Measurements from ENCODE around the gene TBC1D21. TPM values are rescaled to one million over a fixed set of nuclear protein-coding genes. Genes with fewer than 3 reads are reported as not detected.

TBC1D21 gene
- polyA plus RNA-seq, 3 donors: not detected

DNA sequence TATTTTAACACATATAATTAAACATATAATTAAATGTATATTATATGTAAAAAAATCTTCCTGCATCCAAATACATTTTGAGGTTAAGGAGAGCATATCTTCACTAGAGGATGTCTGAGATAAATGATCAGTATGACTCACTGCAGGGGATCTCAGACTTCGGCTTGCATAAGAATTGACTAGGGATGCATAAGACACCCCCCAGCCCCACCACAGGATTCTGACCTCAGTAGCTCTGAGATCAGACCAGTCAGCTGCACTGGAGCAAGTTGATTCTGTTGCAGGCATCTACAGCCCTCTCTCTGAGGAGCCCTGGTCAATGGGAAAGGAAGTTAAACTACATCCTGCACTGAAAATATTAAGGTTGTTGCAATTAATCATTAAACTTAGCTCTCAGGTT lies 29.0 kb upstream of the TBC1D21 start:
- peaks cover 0 to 3% (median 2%) of the 10 kb centered on the region in 7 donors for H3K9me3 Mint-ChIP-seq
- TF ChIP-seq, protein P1, sequence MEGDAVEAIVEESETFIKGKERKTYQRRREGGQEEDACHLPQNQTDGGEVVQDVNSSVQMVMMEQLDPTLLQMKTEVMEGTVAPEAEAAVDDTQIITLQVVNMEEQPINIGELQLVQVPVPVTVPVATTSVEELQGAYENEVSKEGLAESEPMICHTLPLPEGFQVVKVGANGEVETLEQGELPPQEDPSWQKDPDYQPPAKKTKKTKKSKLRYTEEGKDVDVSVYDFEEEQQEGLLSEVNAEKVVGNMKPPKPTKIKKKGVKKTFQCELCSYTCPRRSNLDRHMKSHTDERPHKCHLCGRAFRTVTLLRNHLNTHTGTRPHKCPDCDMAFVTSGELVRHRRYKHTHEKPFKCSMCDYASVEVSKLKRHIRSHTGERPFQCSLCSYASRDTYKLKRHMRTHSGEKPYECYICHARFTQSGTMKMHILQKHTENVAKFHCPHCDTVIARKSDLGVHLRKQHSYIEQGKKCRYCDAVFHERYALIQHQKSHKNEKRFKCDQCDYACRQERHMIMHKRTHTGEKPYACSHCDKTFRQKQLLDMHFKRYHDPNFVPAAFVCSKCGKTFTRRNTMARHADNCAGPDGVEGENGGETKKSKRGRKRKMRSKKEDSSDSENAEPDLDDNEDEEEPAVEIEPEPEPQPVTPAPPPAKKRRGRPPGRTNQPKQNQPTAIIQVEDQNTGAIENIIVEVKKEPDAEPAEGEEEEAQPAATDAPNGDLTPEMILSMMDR (IDR thresholded peaks at IDR 0.05): no peak
- no peak for DNase-seq
- Histone ChIP-seq H3K27ac (ENCODE audit: low read depth in 1 of 2, low read length in 2 of 2) (no peak overlapping the region), H3K4me1 (ENCODE audit: control insufficient read depth in 1 of 2, insufficient read depth in 2 of 2, low read length in 2 of 2) (no peaks in the 10 kb centered on the region), H3K27me3 (ENCODE audit: control insufficient read depth in 2 of 2, insufficient read depth in 2 of 2, low read length in 2 of 2) (peaks cover 0 to 3% of the 10 kb centered on the region in 2 donors), H3K4me2 (replicated peaks; ENCODE audit: extremely low read depth, low read length, poor library complexity, severe bottlenecking) (no peak overlapping the region), H2AFZ (ENCODE audit: insufficient read depth, low read depth, low read length, poor library complexity, severe bottlenecking) (no peak overlapping the region), H3K79me2 (ENCODE audit: insufficient read depth, low read length) (no peaks in the 10 kb centered on the region), H3K9me3 (replicated peaks in 1 of 2; ENCODE audit: control insufficient read depth in 1 of 2, insufficient read depth in 1 of 2, low read length in 2 of 2) (no peaks in the 10 kb centered on the region), H3K36me3 (replicated peaks in 1 of 2; ENCODE audit: control insufficient read depth in 1 of 2, insufficient read depth in 2 of 2, low read length in 2 of 2) (no peaks in the 10 kb centered on the region), H3K4me3 (replicated peaks in 1 of 3; ENCODE audit: low read depth in 2 of 3, low read length in 3 of 3) (no peak overlapping the region), H4K20me1 (ENCODE audit: insufficient read depth, low read length) (no peaks in the 10 kb centered on the region), H3K9ac (ENCODE audit: insufficient read depth, low read length, poor library complexity, severe bottlenecking) (no peak overlapping the region)
- no CpG with 5 or more reads among the region's 1 CpG for WGBS (ENCODE audit: insufficient coverage)
- no peaks in the 10 kb centered on the region for H3K4me1 Mint-ChIP-seq
- intact Hi-C loops (cut with micrococcal nuclease): no loop called here
- no peak overlapping the region for H3K4me3 Mint-ChIP-seq
- H3K27ac Mint-ChIP-seq: no peak overlapping the region
- H3K27me3 Mint-ChIP-seq (ENCODE audit: low read depth in 3 of 3): peaks cover 10 to 20% (median 14%) of the 10 kb centered on the region in 3 donors
- no peaks in the 10 kb centered on the region for H3K36me3 Mint-ChIP-seq

DNA sequence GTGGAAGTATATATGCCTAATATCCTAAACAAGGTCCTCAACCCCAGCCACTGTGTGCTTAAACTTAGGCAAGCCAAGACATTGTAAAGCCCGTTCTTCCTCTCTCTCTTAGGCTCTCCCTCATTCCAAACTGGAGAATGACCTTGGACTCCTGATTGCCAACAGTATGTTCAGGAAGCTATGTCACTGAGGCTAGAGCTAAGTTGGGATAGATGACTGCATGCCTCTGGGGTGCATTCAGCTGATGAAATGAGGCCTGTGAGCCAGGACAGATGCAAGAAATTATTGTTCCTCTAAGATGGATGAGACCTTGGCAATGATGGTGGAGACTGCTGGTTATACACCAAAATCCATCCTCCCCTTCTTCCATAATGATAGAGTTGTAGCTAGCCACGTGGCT lies 27.9 kb upstream of the TBC1D21 start:
- no peaks in the 10 kb centered on the region for H4K20me1 ChIP-seq (ENCODE audit: insufficient read depth, low read length)
- Mint-ChIP-seq H3K36me3 (no peaks in the 10 kb centered on the region), H3K27me3 (ENCODE audit: low read depth in 3 of 3) (peaks cover 7 to 18% (median 11%) of the 10 kb centered on the region in 3 donors), H3K4me3 (no peak overlapping the region), H3K9me3 (peaks cover 0 to 3% (median 2%) of the 10 kb centered on the region in 7 donors), H3K4me1 (no peaks in the 10 kb centered on the region), H3K27ac (no peak overlapping the region)
- no peak overlapping the region for H3K4me3 ChIP-seq (replicated peaks in 1 of 3; ENCODE audit: low read depth in 2 of 3, low read length in 3 of 3)
- no peak for DNase-seq
- intact Hi-C loops (cut with micrococcal nuclease): no loop called here
- no peaks in the 10 kb centered on the region for H3K79me2 ChIP-seq (ENCODE audit: insufficient read depth, low read length)
- H3K36me3 ChIP-seq (replicated peaks in 1 of 2; ENCODE audit: control insufficient read depth in 1 of 2, insufficient read depth in 2 of 2, low read length in 2 of 2): no peaks in the 10 kb centered on the region
- H3K9me3 ChIP-seq (replicated peaks in 1 of 2; ENCODE audit: control insufficient read depth in 1 of 2, insufficient read depth in 1 of 2, low read length in 2 of 2): no peaks in the 10 kb centered on the region
- WGBS (ENCODE audit: insufficient coverage): no CpG with 5 or more reads among the region's 2 CpGs
- H3K27ac ChIP-seq (ENCODE audit: low read depth in 1 of 2, low read length in 2 of 2): no peak overlapping the region
- no peak overlapping the region for H2AFZ ChIP-seq (ENCODE audit: insufficient read depth, low read depth, low read length, poor library complexity, severe bottlenecking)
- no peak overlapping the region for H3K4me2 ChIP-seq (replicated peaks; ENCODE audit: extremely low read depth, low read length, poor library complexity, severe bottlenecking)
- no peaks in the 10 kb centered on the region for H3K4me1 ChIP-seq (ENCODE audit: control insufficient read depth in 1 of 2, insufficient read depth in 2 of 2, low read length in 2 of 2)
- peaks cover 0 to 3% of the 10 kb centered on the region in 2 donors for H3K27me3 ChIP-seq (ENCODE audit: control insufficient read depth in 2 of 2, insufficient read depth in 2 of 2, low read length in 2 of 2)
- TF ChIP-seq, protein P1 (IDR thresholded peaks at IDR 0.05): no peak
- no peak overlapping the region for H3K9ac ChIP-seq (ENCODE audit: insufficient read depth, low read length, poor library complexity, severe bottlenecking)
